Measurements from ENCODE around the gene C20orf144. TPM values are rescaled to one million over a fixed set of nuclear protein-coding genes. Genes with fewer than 3 reads are reported as not detected.

Gene C20orf144
- total and polyA plus RNA-seq, 9 of the 15 experiments (the other 6 are each of a cell fraction or from before 2014, with no cell fraction given) = 0.04 to 0.23 (median 0.11) TPM; not detected in 2

DNA sequence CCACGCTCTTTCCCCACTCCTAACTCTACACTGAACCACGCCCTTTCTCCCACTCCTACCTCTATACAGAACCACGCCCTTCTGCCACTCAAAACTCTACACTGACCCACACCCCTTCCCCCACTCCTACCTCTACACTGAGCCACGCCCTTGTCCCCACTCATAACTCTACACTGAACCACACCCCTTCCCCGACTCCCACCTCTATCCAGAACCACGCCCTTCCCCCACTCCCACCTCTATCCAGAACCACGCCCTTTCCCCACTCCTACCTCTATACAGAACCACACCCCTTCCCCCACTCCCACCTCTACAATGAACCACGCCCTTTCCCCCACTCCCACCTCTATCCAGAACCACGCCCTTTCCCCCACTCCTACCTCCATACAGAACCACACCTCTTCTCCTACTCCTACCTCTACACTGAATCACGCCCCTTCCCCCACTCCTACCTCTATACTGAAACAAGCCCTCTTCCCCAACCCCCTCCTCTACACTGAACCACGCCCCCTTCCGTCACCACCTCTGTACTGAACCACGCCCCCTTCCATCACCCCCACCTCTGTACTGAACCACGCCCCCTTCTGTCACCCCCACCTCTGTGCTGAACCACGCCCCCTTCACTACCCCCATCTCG, 47.9 kb downstream of the C20orf144 start (continued):
- TF ChIP-seq, protein P1, sequence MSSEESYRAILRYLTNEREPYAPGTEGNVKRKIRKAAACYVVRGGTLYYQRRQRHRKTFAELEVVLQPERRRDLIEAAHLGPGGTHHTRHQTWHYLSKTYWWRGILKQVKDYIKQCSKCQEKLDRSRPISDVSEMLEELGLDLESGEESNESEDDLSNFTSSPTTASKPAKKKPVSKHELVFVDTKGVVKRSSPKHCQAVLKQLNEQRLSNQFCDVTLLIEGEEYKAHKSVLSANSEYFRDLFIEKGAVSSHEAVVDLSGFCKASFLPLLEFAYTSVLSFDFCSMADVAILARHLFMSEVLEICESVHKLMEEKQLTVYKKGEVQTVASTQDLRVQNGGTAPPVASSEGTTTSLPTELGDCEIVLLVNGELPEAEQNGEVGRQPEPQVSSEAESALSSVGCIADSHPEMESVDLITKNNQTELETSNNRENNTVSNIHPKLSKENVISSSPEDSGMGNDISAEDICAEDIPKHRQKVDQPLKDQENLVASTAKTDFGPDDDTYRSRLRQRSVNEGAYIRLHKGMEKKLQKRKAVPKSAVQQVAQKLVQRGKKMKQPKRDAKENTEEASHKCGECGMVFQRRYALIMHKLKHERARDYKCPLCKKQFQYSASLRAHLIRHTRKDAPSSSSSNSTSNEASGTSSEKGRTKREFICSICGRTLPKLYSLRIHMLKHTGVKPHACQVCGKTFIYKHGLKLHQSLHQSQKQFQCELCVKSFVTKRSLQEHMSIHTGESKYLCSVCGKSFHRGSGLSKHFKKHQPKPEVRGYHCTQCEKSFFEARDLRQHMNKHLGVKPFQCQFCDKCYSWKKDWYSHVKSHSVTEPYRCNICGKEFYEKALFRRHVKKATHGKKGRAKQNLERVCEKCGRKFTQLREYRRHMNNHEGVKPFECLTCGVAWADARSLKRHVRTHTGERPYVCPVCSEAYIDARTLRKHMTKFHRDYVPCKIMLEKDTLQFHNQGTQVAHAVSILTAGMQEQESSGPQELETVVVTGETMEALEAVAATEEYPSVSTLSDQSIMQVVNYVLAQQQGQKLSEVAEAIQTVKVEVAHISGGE (CRISPR knock-in tag; IDR thresholded peaks at IDR 0.05) = no peak
- no peak for TF ChIP-seq NR4A1 (CRISPR knock-in tag; IDR thresholded peaks at IDR 0.05)
- no peak for TF ChIP-seq NR4A1 (tag; IDR thresholded peaks at IDR 0.05)
- no peak for TF ChIP-seq ZNF445 (CRISPR knock-in tag; IDR thresholded peaks at IDR 0.05; ENCODE audit: low read depth)
- no peak for TF ChIP-seq RNF2 (IDR thresholded peaks at IDR 0.05)
- no peak for TF ChIP-seq ZZZ3 (IDR thresholded peaks at IDR 0.05)
- TF ChIP-seq RB1 (IDR thresholded peaks at IDR 0.05; ENCODE audit: low read depth) = no peak
- TF ChIP-seq SIN3B (IDR thresholded peaks at IDR 0.05; ENCODE audit: low read depth) = no peak
- TF ChIP-seq ATF1 (CRISPR knock-in tag; IDR thresholded peaks at IDR 0.05) = no peak
- no peak for TF ChIP-seq ATF1 (tag; IDR thresholded peaks at IDR 0.05)
- TF ChIP-seq ARID2 (IDR thresholded peaks at IDR 0.05) = no peak
- TF ChIP-seq EHMT2 (IDR thresholded peaks at IDR 0.05) = peak; percentile 17; the same call in 1 of the 2 replicates
- TF ChIP-seq, protein P2, sequence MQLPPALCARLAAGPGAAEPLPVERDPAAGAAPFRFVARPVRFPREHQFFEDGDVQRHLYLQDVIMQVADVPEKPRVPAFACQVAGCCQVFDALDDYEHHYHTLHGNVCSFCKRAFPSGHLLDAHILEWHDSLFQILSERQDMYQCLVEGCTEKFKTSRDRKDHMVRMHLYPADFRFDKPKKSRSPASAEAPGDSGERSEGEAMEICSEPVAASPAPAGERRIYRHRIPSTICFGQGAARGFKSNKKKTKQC (CRISPR knock-in tag; IDR thresholded peaks at IDR 0.05) = no peak
- TF ChIP-seq ZNF778 (CRISPR knock-in tag; IDR thresholded peaks at IDR 0.05) = no peak
- TF ChIP-seq PML (IDR thresholded peaks at IDR 0.05; ENCODE audit: low read length) = no peak
- no peak for TF ChIP-seq NRF1 (conservative IDR thresholded peaks at IDR 0.05 in 1 of 2, IDR thresholded peaks at IDR 0.05 in 1 of 2)
- TF ChIP-seq ZBTB17 (CRISPR knock-in tag; IDR thresholded peaks at IDR 0.05) = no peak
- TF ChIP-seq CTBP1 (IDR thresholded peaks at IDR 0.05; ENCODE audit: borderline replicate concordance) = no peak
- TF ChIP-seq CHD4 (IDR thresholded peaks at IDR 0.05; ENCODE audit: insufficient read depth, insufficient replicate concordance, low read depth, low read length, poor library complexity, severe bottlenecking) = no peak
- peak; percentile 70 for TF ChIP-seq ZEB2 (IDR thresholded peaks at IDR 0.05)
- 0 out of 2 replicates have a peak, but pooled peaks have one; percentile 35 for TF ChIP-seq SP1 (CRISPR knock-in tag; IDR thresholded peaks at IDR 0.05)
- no peak for TF ChIP-seq CBFB (CRISPR knock-in tag; IDR thresholded peaks at IDR 0.05)
- TF ChIP-seq, protein P3, sequence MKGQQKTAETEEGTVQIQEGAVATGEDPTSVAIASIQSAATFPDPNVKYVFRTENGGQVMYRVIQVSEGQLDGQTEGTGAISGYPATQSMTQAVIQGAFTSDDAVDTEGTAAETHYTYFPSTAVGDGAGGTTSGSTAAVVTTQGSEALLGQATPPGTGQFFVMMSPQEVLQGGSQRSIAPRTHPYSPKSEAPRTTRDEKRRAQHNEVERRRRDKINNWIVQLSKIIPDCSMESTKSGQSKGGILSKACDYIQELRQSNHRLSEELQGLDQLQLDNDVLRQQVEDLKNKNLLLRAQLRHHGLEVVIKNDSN (CRISPR knock-in tag; IDR thresholded peaks at IDR 0.05) = no peak
- TF ChIP-seq, protein P4, sequence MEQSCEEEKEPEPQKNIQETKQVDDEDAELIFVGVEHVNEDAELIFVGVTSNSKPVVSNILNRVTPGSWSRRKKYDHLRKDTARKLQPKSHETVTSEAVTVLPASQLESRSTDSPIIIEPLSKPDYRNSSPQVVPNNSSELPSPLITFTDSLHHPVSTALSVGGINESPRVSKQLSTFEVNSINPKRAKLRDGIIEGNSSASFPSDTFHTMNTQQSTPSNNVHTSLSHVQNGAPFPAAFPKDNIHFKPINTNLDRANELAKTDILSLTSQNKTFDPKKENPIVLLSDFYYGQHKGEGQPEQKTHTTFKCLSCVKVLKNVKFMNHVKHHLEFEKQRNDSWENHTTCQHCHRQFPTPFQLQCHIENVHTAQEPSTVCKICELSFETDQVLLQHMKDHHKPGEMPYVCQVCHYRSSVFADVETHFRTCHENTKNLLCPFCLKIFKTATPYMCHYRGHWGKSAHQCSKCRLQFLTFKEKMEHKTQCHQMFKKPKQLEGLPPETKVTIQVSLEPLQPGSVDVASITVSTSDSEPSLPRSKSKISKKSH (CRISPR knock-in tag; IDR thresholded peaks at IDR 0.05) = no peak

All from K562 (cell line).